ENCODE data around the gene PAPOLB. TPM values are rescaled to one million over a fixed set of nuclear protein-coding genes. Genes with fewer than 3 reads are reported as not detected.

The PAPOLB gene
- total RNA-seq, 2 donors from 2014 or later: 0.68 to 1.1 TPM

- Histone ChIP-seq H3K9me3 (no peaks in the 10 kb centered on the region), H3K36me3 (no peaks in the 10 kb centered on the region), H3K27me3 (replicated peaks; ENCODE audit: insufficient read depth) (no peaks in the 10 kb centered on the region), H3K4me1 (ENCODE audit: control insufficient read depth in 1 of 2, low read depth in 2 of 2) (no peaks in the 10 kb centered on the region), H3K27ac (no peak overlapping the region), H3K4me3 (no peak overlapping the region)
- ATAC-seq (ENCODE audit: insufficient number of reproducible peaks, low FRiP score, low read depth) (no peak), DNase-seq (ENCODE audit: low spot score) (no peak)
- TF ChIP-seq CTCF (IDR thresholded peaks at IDR 0.05): no peak
Measured at GRCh38 chr7:4850262-4850795, 11.5 kb downstream of the PAPOLB start.

GRCh38 chr7:4849390-4849789 is 12.4 kb downstream of the PAPOLB start:
- DNase-seq (ENCODE audit: low spot score) (no peak), ATAC-seq (ENCODE audit: insufficient number of reproducible peaks, low FRiP score, low read depth) (no peak)
- Histone ChIP-seq H3K36me3 (no peaks in the 10 kb centered on the region), H3K9me3 (no peaks in the 10 kb centered on the region), H3K27ac (no peak overlapping the region), H3K27me3 (replicated peaks; ENCODE audit: insufficient read depth) (no peaks in the 10 kb centered on the region), H3K4me1 (ENCODE audit: control insufficient read depth in 1 of 2, low read depth in 2 of 2) (no peaks in the 10 kb centered on the region), H3K4me3 (no peak overlapping the region)
- no peak for TF ChIP-seq CTCF (IDR thresholded peaks at IDR 0.05)

DNA sequence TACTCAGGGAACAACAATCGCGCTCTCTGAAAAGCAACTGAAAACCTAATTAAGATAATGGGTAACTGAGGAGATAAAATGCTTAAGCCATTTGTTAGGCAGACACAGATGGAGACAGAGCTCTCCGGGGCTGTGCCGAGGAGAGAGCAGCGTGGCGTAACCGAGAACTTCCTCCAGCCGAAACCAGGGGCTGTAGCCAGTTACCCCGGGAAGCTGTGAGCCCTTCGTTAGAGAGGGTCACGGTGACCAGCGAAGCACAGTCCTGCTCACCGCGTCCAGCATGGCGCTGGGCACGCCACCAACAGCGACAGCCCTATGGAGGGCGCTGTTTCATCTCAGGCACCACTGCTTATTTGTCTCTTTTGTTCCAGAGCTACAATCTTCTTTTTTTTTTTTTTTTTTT is 16.1 kb downstream of the PAPOLB start:
- TF ChIP-seq CTCF (IDR thresholded peaks at IDR 0.05): no peak
- ATAC-seq (ENCODE audit: insufficient number of reproducible peaks, low FRiP score, low read depth) (no peak), DNase-seq (ENCODE audit: low spot score) (no peak)
- Histone ChIP-seq H3K36me3 (no peaks in the 10 kb centered on the region), H3K4me3 (no peak overlapping the region), H3K27ac (no peak overlapping the region), H3K4me1 (ENCODE audit: control insufficient read depth in 1 of 2, low read depth in 2 of 2) (no peaks in the 10 kb centered on the region), H3K9me3 (no peaks in the 10 kb centered on the region), H3K27me3 (replicated peaks; ENCODE audit: insufficient read depth) (no peaks in the 10 kb centered on the region)

DNA sequence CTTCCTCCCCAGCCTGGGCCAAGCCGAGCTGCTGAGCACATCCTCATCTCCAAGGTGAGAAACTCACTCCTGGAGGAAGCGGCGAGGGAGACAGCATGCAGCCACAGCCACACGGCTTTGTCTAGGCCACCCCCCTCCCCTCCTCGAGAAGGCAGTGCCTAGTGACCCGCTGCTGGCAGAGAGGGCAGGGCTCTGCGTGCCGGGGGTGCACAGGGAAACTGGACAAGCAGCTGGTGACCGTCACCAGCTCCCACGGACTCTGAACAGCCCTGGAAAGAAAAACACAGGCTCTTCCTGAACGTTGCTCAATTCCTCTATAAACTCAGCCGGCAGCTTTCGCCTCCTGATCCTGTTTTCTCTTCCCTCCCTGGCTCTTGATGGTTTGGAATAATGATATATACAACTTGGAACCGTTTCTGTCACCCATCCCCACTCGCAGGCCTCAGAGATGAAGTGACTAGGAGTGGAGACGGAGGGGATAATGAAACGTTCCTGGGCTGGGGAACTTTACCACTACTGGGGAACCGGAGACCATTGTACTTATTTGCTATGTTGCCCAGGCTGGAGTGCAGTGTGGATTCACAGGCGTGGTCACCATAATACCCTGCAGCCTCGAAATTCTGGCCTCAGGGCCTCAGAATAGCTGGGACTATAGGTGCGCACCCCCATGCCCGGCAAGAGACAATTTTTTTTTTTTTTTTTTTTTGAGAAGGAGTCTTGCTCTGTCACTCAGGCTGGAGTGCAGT is 19.3 kb downstream of the PAPOLB start:
- Histone ChIP-seq H3K36me3 (no peaks in the 10 kb centered on the region), H3K9me3 (no peaks in the 10 kb centered on the region), H3K4me3 (no peak overlapping the region), H3K27me3 (replicated peaks; ENCODE audit: insufficient read depth) (no peaks in the 10 kb centered on the region), H3K27ac (no peak overlapping the region), H3K4me1 (ENCODE audit: control insufficient read depth in 1 of 2, low read depth in 2 of 2) (no peaks in the 10 kb centered on the region)
- ATAC-seq (ENCODE audit: insufficient number of reproducible peaks, low FRiP score, low read depth): no peak
- TF ChIP-seq CTCF (IDR thresholded peaks at IDR 0.05): no peak
- no peak for DNase-seq (ENCODE audit: low spot score)

- H3K27me3 ChIP-seq (replicated peaks; ENCODE audit: insufficient read depth): no peaks in the 10 kb centered on the region
- ATAC-seq (ENCODE audit: insufficient number of reproducible peaks, low FRiP score, low read depth): no peak
- TF ChIP-seq CTCF (IDR thresholded peaks at IDR 0.05): no peak
- H3K36me3 ChIP-seq: no peaks in the 10 kb centered on the region
- H3K27ac ChIP-seq: no peak overlapping the region
- no peaks in the 10 kb centered on the region for H3K9me3 ChIP-seq
- no peak overlapping the region for H3K4me3 ChIP-seq
- DNase-seq (ENCODE audit: low spot score): no peak
- H3K4me1 ChIP-seq (ENCODE audit: control insufficient read depth in 1 of 2, low read depth in 2 of 2): no peaks in the 10 kb centered on the region
Measured at GRCh38 chr7:4841836-4842235, 20.0 kb downstream of the PAPOLB start.

All from thoracic aorta (tissue), 2 donors.